ENCODE results near the gene LRRC45.
A peak's percentile ranks its signal among the peaks of the same experiment; 100 is the strongest.

Gene LRRC45

GRCh38 chr17:82018989-82019689, 4.0 kb upstream of the LRRC45 start:
- H3K36me3 ChIP-seq (ENCODE audit: insufficient read depth, low read length): peaks cover 31% of the 10 kb centered on the region
- no peak overlapping the region for H3K4me3 ChIP-seq (ENCODE audit: low read depth in 1 of 2, low read length in 2 of 2)
- no peak overlapping the region for H3K27ac ChIP-seq (ENCODE audit: low read length)
- DNase-seq (no peak), ATAC-seq (ENCODE audit: insufficient read depth, low read depth) (no peak)
- H3K4me2 ChIP-seq (ENCODE audit: insufficient read depth, low read length): no peak overlapping the region
- peaks cover 28% of the 10 kb centered on the region for H3K4me1 ChIP-seq (ENCODE audit: insufficient read depth, low read length)
- no peak overlapping the region for H2AFZ ChIP-seq (ENCODE audit: low read depth, low read length)
- TF ChIP-seq EZH2 (IDR thresholded peaks at IDR 0.05; ENCODE audit: borderline replicate concordance, low read depth, low read length, severe bottlenecking): no peak
- TF ChIP-seq CTCF (IDR thresholded peaks at IDR 0.05; ENCODE audit: borderline replicate concordance, extremely low read depth, low read length, poor library complexity, severe bottlenecking): no peak
- no peak overlapping the region for H3K9ac ChIP-seq (ENCODE audit: low read depth, low read length)
- H3K9me3 ChIP-seq (ENCODE audit: insufficient read depth, low read length, severe bottlenecking): no peaks in the 10 kb centered on the region
- H4K20me1 ChIP-seq (ENCODE audit: insufficient read depth, low read length): peaks cover 35% of the 10 kb centered on the region
- peaks cover 37% of the 10 kb centered on the region for H3K79me2 ChIP-seq (ENCODE audit: insufficient read depth, low read length)
- no peaks in the 10 kb centered on the region for H3K27me3 ChIP-seq (ENCODE audit: insufficient read depth, low read length, poor library complexity)

GRCh38 chr17:82019690-82020571, 3.2 kb upstream of the LRRC45 start:
- Histone ChIP-seq H3K9me3 (ENCODE audit: insufficient read depth, low read length, severe bottlenecking) (no peaks in the 10 kb centered on the region), H3K9ac (ENCODE audit: low read depth, low read length) (peak overlapping the region; percentile 73; the same call in 1 of the 2 replicates), H2AFZ (ENCODE audit: low read depth, low read length) (no peak overlapping the region), H3K27ac (ENCODE audit: low read length) (no peak overlapping the region), H3K27me3 (ENCODE audit: insufficient read depth, low read length, poor library complexity) (no peaks in the 10 kb centered on the region), H4K20me1 (ENCODE audit: insufficient read depth, low read length) (peaks cover 39% of the 10 kb centered on the region), H3K4me2 (ENCODE audit: insufficient read depth, low read length) (peak overlapping the region; percentile 97; the same call in 1 of the 2 replicates), H3K36me3 (ENCODE audit: insufficient read depth, low read length) (peaks cover 33% of the 10 kb centered on the region), H3K4me1 (ENCODE audit: insufficient read depth, low read length) (peaks cover 36% of the 10 kb centered on the region), H3K79me2 (ENCODE audit: insufficient read depth, low read length) (peaks cover 43% of the 10 kb centered on the region), H3K4me3 (ENCODE audit: low read depth in 1 of 2, low read length in 2 of 2) (no peak overlapping the region)
- TF ChIP-seq EZH2 (IDR thresholded peaks at IDR 0.05; ENCODE audit: borderline replicate concordance, low read depth, low read length, severe bottlenecking): no peak
- TF ChIP-seq CTCF (IDR thresholded peaks at IDR 0.05; ENCODE audit: borderline replicate concordance, extremely low read depth, low read length, poor library complexity, severe bottlenecking): peak; percentile 84
- DNase-seq (peak; percentile 68), ATAC-seq (ENCODE audit: insufficient read depth, low read depth) (no peak)

- H3K9me3 ChIP-seq (ENCODE audit: insufficient read depth, low read length, severe bottlenecking): no peaks in the 10 kb centered on the region
- H3K4me3 ChIP-seq (ENCODE audit: low read depth in 1 of 2, low read length in 2 of 2): peak overlapping the region in 1 of 2 experiments; percentile 85; a peak in 1 of 4 replicates
- TF ChIP-seq EZH2 (IDR thresholded peaks at IDR 0.05; ENCODE audit: borderline replicate concordance, low read depth, low read length, severe bottlenecking): no peak
- TF ChIP-seq CTCF (IDR thresholded peaks at IDR 0.05; ENCODE audit: borderline replicate concordance, extremely low read depth, low read length, poor library complexity, severe bottlenecking): no peak
- peaks cover 43% of the 10 kb centered on the region for H4K20me1 ChIP-seq (ENCODE audit: insufficient read depth, low read length)
- H3K79me2 ChIP-seq (ENCODE audit: insufficient read depth, low read length): peaks cover 43% of the 10 kb centered on the region
- H2AFZ ChIP-seq (ENCODE audit: low read depth, low read length): no peak overlapping the region
- peak overlapping the region; percentile 97 for H3K4me2 ChIP-seq (ENCODE audit: insufficient read depth, low read length)
- peaks cover 43% of the 10 kb centered on the region for H3K4me1 ChIP-seq (ENCODE audit: insufficient read depth, low read length)
- DNase-seq (no peak), ATAC-seq (ENCODE audit: insufficient read depth, low read depth) (no peak)
- H3K27ac ChIP-seq (ENCODE audit: low read length): no peak overlapping the region
- no peaks in the 10 kb centered on the region for H3K27me3 ChIP-seq (ENCODE audit: insufficient read depth, low read length, poor library complexity)
- peak overlapping the region; percentile 73 for H3K9ac ChIP-seq (ENCODE audit: low read depth, low read length)
- peaks cover 40% of the 10 kb centered on the region for H3K36me3 ChIP-seq (ENCODE audit: insufficient read depth, low read length)
These were observed 2.5 kb upstream of the LRRC45 start for GRCh38 chr17:82020572-82021106.

Measured in DND-41 (cell line).